Spleen (tissue), 7 donors: ENCODE data around the gene ESYT2.

Source experiments
- POLR2AphosphoS5 ChIP-seq, 3 donors: sonication (generic); formaldehyde crosslinking; IDR thresholded peaks; one replicate each; pipeline ENCODE4 v1.5.1; 2017; ENCODE audit warnings: antibody characterized with exemption in 3 of 3
- TF ChIP-seq, protein P1 (sequence below), 11 experiments: fragments of 200-600 bp in 7 of 11; fragments of 450-650 bp in 4 of 11; sonication (generic) in 4 of 11; IDR thresholded peaks in 8 of 11; conservative IDR thresholded peaks in 3 of 11; 1 replicate in 7 of 11; 2 replicates in 4 of 11; pipeline versions ENCODE4 v1.4.0 to v1.8.0; 2016 to 2021; ENCODE audit warnings: antibody characterized with exemption in 11 of 11, inconsistent platforms in 4 of 11, mild to moderate bottlenecking in 1 of 11
- donor health status: DM: no; HTN: no; CAD: no; lungs with moderate emphysema.
- donor health status: DM: no; HTN: no; CAD: no.
- donor health status: DM: no; HTN: no; CAD: no.

- TF ChIP-seq, protein P1, sequence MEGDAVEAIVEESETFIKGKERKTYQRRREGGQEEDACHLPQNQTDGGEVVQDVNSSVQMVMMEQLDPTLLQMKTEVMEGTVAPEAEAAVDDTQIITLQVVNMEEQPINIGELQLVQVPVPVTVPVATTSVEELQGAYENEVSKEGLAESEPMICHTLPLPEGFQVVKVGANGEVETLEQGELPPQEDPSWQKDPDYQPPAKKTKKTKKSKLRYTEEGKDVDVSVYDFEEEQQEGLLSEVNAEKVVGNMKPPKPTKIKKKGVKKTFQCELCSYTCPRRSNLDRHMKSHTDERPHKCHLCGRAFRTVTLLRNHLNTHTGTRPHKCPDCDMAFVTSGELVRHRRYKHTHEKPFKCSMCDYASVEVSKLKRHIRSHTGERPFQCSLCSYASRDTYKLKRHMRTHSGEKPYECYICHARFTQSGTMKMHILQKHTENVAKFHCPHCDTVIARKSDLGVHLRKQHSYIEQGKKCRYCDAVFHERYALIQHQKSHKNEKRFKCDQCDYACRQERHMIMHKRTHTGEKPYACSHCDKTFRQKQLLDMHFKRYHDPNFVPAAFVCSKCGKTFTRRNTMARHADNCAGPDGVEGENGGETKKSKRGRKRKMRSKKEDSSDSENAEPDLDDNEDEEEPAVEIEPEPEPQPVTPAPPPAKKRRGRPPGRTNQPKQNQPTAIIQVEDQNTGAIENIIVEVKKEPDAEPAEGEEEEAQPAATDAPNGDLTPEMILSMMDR (IDR thresholded peaks at IDR 0.05 in 8 of 11, conservative IDR thresholded peaks at IDR 0.05 in 3 of 11), result no peak
- TF ChIP-seq POLR2AphosphoS5 (IDR thresholded peaks at IDR 0.05), result no peak
Measured at GRCh38 chr7:158819571-158820203, 9.6 kb downstream of the ESYT2 start.
